Choroid plexus epithelial cell (primary cell): ENCODE measurements around the gene SDCBP2.

ENCODE experiments used
- DNase-seq: peaks from one replicate; pipeline ENCODE4 v3.0.0-alpha.2; 2010; ENCODE audit warnings: low read depth
- H3K4me3 ChIP-seq: 2 replicates; pipeline ENCODE4 v1.5.1; 2011; ENCODE audit warnings: low read depth, mild to moderate bottlenecking, control low read depth, low read length, moderate library complexity
- CTCF ChIP-seq: conservative IDR thresholded peaks from 2 replicates; pipeline ENCODE4 v1.5.1; 2011; ENCODE audit warnings: low read depth, mild to moderate bottlenecking, control low read depth, inconsistent platforms, low read length, moderate library complexity

Gene SDCBP2

GRCh38 chr20:1320016-1320415 lies 8.9 kb downstream of the SDCBP2 start:
- DNase-seq: no peak
- no peak for TF ChIP-seq CTCF

DNA sequence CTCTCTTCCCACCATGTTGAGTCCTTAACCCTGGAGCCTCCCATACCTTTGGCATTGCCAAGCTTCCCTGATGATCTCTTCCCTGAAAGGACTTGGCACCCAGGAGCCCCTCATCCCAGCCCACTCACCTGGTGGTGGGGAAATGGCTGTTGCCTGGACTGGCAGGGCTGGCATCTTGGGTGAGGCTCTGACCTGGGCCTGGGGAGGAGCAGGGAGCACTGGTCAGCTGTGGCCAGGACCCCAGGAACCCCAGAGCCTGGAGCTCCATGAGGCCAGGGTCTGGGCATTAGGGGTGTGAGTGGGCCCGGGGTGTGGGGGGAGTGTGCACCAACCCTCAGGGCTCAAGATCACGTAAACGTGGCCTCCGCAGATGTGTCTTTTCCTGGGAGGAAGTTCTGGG lies 9.5 kb downstream of the SDCBP2 start:
- TF ChIP-seq CTCF: no peak
- H3K4me3 ChIP-seq: no peak overlapping the region
- DNase-seq: no peak

More at GRCh38 chr20:1320016-1320415, 8.9 kb downstream of the SDCBP2 start:
- no peak overlapping the region for H3K4me3 ChIP-seq

DNA sequence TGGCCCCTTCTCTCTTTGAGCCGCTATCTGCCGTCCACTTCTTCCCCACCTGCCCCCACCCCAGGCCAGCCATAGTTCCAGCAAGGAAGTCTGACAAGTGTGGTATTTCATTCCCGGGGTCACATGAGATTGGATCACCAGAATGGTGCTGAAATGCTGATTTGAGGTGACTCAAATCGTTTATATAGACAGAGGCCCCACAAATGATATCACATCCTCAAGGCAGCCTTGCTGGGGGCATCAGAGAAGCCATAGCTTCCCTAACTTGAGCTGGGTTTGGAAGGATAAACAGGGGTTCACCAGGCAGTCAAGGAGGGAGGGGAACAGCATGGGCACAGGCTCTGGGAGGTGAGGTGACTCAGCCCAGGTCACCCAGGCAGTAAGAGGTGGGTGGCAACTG lies 9.9 kb downstream of the SDCBP2 start:
- H3K4me3 ChIP-seq: no peak overlapping the region
- TF ChIP-seq CTCF: no peak

DNA sequence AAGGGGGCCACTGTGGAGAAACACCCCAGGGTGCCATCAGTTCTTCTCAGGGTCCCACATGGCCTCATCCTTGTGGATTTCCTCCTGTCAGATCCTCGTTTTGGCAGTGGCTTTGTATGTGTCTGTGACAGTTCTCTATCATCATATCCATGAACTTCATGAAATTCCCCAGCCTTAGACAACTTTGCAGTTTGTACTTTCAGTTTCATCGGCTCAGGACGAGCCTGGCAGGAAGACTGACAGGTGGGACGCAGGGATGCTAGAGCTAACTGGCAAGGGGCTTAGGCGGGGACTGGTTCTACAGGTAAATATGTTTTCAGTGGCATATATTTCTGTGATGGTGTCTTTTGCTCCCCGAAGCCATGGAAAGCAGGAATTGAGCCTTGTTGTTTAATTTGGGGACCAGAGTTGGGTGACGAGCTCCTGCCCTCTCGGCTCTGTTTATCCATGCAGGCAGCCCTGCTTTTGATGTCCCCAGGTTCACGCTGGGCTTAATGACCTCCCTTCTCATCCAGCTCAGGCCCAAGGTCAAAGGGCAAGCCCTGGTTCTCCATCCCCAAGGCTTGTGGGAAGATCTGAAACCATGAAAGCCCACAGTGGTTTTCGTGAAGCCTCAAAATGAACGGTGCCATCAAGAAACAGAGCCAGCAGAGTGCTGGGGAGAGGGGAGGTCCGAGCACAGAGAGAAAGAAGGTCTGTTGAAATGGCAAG lies 11.2 kb downstream of the SDCBP2 start:
- peak overlapping the region; percentile 34 for H3K4me3 ChIP-seq
- no peak for TF ChIP-seq CTCF
- DNase-seq: peak; percentile 13

More for the DNA sequence above, 9.9 kb downstream of the SDCBP2 start:
- DNase-seq: no peak

DNA sequence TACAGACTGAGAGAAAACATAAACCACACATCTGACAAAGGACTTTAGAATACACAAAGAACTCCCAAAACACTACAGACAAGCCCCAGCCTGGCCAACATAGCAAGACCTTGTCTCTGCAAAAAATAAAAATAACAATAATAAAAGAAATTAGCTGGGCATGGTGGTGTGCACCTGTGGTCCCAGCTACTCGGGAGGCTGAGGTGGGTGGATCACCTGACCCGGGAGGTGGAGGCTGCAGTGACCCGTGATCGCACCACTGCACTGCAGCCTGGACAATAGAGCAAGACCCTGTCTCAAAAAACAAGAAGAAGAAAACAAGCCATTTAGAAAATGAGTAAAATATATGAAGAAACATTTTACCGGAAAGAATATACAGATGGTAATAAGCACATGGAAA lies 13.1 kb downstream of the SDCBP2 start:
- no peak for DNase-seq
- no peak overlapping the region for H3K4me3 ChIP-seq
- no peak for TF ChIP-seq CTCF

DNA sequence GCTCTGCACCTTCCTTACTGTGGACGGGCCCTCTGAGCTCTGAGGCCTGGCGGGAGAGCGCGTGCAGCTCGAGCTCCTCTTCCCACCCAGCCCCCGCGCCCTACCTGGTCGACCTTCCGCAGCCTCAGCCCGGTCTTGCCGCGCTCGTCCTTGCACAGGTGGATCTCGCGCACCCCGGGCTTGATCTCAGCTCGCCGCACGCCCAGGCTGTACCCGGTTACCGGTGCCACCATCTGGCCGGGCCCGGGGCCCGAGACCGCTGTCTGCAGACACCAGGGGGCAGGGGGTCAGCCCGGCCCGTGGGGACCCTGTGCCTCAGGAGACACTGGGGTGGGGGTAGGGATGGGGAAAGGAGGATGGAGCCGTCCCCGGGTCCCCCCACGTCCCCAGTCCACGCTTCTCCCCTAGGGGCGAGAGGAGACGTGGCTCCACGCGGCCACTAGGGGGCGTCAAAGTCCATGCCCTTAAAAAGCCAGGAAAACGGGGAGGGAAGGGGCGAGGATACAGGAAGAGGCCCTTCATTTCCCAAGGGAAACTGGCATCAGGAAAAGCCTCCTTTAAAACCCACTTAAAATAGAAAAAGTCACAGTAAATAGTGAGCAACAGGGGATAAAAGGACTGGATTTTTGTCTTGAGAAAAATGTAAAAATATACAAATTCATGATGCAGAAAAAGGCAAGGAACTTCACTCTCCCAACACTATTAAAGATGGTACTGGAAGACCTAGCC lies 15.5 kb downstream of the SDCBP2 start:
- peak; percentile 71 for DNase-seq
- H3K4me3 ChIP-seq: peak overlapping the region; percentile 46
- TF ChIP-seq CTCF: peak; percentile 93

GRCh38 chr20:1312904-1313235 lies 16.1 kb downstream of the SDCBP2 start:
- H3K4me3 ChIP-seq: no peak overlapping the region
- DNase-seq: no peak
- TF ChIP-seq CTCF: no peak
